ENCODE measurements around the gene DPH3.

The DPH3 gene

GRCh38 chr3:16294844-16295243 is 30.1 kb upstream of the DPH3 start:
- FAIRE-seq (no peak), DNase-seq (ENCODE audit: insufficient read length, low spot score) (no peak)

GRCh38 chr3:16290827-16291196 is 26.1 kb upstream of the DPH3 start:
- DNase-seq (ENCODE audit: insufficient read length, low spot score) (no peak), FAIRE-seq (peak; percentile 11)

GRCh38 chr3:16290007-16290826 is 25.5 kb upstream of the DPH3 start:
- DNase-seq (ENCODE audit: insufficient read length, low spot score) (no peak), FAIRE-seq (peak; percentile 82)

DNA sequence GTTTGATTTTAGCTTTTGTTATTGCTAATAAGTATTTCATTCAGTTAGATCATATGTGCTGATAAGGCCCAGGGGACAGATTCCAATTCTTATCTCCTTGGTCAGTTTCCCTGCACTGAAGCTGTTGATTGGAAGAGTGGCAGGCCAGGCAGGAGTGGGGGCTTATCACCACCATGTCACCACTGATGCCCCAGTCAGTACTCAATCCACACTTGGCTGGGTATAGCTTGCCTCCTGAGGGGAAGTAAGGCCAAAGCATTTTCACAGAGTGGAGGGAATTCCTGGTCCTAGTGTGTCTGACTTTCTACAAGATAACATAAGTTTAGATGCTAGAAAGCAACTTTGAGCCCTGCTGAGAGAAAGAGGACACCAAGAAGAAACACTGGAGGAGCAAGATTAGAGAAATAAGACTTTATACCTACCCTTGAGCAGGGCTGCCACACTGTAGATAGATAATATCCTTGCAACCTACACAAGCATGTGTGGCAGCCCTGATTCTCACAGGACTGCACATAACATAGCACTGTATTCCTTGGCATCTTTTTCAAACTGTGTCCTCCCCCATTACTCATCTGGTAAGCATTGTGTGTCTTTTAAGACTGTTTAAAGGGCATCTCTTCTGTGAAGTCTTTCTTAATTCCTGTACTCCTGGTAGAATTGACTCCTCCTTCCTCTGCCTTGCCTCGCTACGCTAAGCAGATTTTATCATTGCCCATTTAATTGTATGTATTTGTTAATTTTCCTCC is 24.6 kb upstream of the DPH3 start:
- no peak for FAIRE-seq
- DNase-seq (ENCODE audit: insufficient read length, low spot score), result no peak

DNA sequence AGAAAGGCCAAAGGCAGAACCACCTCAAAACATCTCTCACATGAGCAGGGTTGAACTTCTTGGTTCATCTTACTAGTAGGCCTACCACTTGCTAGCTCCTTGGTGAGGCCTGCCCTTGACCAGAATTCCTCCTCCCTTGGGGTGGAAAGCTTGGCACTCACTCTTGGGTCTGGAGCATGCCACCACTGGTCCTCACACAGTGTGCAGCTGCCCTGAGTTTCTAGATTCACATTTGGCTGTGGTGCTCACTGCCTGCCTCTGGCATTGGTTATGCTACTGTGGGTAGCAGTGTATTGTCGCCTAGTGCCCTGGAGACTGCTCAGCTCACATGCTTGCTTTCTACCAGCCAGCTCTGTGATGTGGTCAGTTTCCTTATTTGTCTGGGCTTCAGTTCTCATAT is 23.9 kb upstream of the DPH3 start:
- FAIRE-seq, result no peak
- no peak for DNase-seq (ENCODE audit: insufficient read length, low spot score)

GRCh38 chr3:16286751-16287543 is 22.2 kb upstream of the DPH3 start:
- DNase-seq (ENCODE audit: insufficient read length, low spot score) (no peak), FAIRE-seq (no peak)

GRCh38 chr3:16286161-16286560 is 21.4 kb upstream of the DPH3 start:
- no peak for DNase-seq (ENCODE audit: insufficient read length, low spot score)
- FAIRE-seq, result peak; percentile 64

DNA sequence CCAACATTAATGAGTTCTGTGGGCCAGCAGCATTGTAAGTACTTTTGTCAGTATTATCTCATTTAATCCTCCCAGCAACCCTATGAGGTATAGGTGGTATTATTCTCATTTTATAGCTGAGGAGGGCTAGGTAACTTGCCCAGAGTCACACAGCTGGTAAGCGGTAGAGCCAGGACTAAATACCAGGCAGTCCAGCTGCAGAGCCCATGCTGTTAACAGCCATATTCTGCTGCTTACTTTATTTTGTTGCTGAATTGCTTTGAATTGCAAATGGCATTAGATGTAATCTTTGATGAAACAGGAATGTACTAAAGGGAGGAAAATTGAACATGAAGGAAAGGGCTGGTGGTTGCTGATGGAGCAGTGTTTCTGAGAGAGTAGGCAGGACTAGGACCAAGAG is 19.9 kb upstream of the DPH3 start:
- FAIRE-seq (no peak), DNase-seq (ENCODE audit: insufficient read length, low spot score) (no peak)

DNA sequence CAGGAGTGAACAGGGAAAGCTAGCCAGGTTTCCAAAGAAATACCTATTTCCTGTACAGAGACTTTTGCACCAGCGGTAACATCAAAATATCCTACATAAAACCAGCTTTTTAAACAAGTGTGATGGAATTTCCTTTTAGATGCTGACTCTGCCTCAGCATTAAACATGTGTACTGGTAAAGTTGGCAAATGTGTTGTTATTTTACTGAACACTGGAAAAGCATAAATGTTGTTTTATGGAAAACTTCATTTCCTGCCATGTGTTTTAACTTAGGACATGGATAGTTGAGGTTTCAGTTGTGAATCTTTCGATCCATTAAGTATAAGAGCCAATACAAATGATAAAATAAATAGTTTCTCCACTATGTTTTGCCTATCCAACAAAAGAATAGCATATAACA is 15.9 kb upstream of the DPH3 start:
- DNase-seq (ENCODE audit: insufficient read length, low spot score) (no peak), FAIRE-seq (no peak)

- no peak for FAIRE-seq
Observed at GRCh38 chr3:16279010-16279801, 14.5 kb upstream of the DPH3 start.

GRCh38 chr3:16277471-16277870 is 12.7 kb upstream of the DPH3 start:
- FAIRE-seq, result no peak
- no peak for DNase-seq (ENCODE audit: insufficient read length, low spot score)

More at GRCh38 chr3:16279010-16279801, 14.5 kb upstream of the DPH3 start:
- no peak for DNase-seq (ENCODE audit: insufficient read length, low spot score)

DNA sequence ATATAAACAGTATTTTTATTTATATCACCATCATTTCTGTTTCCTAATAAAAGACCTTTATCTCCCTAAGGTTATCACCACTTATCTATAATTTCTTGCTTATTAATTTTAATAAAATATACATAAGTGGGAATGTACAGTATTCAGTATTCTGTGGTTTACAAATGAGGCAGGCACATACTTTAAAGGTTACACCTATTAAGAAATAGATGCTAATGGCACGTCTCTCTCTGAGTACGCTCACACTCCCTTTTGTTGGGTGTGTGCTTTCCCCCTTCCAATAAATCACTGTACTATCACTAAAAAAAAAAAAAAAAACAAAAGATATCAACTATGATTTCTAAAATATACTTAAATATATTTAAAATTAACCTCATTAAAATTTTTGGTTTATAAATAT is 9.1 kb upstream of the DPH3 start:
- no peak for DNase-seq (ENCODE audit: insufficient read length, low spot score)
- FAIRE-seq, result no peak

DNA sequence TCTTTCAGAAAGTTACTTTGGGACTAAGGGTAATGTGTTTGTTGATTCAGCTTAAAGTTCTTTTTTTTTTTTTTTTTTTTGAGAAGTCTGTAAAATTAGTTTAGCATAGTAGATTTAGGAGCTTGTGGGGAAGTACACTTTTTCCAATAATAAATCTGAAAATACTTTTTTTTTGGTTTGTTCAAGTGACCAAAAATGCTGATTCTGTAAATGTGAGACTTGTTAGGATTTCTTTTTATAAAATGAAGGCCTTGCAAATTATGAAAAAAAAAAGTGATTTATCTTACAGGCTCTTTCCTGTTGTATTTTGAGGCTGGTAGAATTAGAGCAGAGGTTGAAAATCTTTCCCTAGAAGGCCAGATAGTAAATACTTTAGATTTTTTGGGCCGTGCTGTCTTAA is 7.8 kb upstream of the DPH3 start:
- no peak for FAIRE-seq

DNA sequence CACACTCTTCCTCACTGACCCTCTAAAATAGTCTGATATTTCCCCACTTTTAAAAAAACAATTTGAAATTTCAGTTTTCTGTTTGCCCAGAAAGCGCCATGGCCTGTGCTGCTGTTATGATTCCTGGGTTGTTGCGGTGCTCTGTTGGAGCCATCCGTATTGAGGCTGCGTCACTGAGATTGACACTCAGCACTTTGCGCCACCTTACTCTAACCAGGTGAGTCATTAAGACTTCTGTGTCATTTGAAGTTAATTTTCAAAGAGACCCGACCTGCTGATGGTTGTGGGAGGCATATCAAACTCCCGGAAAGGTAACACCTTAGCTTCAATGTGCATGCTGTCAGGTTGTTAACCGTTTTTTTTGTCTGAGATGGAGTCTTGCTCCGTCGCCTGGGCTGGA is 6.1 kb upstream of the DPH3 start:
- DNase-seq (ENCODE audit: insufficient read length, low spot score) (no peak), FAIRE-seq (no peak)

More for the DNA sequence above, 7.8 kb upstream of the DPH3 start:
- DNase-seq (ENCODE audit: insufficient read length, low spot score), result no peak

- FAIRE-seq (no peak), DNase-seq (ENCODE audit: insufficient read length, low spot score) (no peak)
Observed at GRCh38 chr3:16266714-16267113, 2.0 kb upstream of the DPH3 start.

DNA sequence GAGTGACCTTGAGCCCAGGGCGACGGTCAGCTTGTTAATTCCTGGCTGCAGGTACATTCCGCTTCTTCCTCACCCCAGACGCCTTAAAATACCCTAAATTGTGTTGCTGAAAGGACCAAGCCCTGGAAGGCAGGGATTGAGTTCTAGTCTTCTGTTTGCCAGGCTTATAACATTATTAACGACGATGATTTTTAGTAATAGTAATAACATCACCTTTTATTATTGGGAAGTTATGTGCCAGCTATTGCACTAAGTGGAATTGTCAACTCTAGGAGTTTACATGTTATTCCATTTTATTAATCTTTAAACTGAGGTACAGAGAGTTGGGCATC is 678 bp upstream of the DPH3 start:
- FAIRE-seq (no peak), DNase-seq (ENCODE audit: insufficient read length, low spot score) (no peak)

DNA sequence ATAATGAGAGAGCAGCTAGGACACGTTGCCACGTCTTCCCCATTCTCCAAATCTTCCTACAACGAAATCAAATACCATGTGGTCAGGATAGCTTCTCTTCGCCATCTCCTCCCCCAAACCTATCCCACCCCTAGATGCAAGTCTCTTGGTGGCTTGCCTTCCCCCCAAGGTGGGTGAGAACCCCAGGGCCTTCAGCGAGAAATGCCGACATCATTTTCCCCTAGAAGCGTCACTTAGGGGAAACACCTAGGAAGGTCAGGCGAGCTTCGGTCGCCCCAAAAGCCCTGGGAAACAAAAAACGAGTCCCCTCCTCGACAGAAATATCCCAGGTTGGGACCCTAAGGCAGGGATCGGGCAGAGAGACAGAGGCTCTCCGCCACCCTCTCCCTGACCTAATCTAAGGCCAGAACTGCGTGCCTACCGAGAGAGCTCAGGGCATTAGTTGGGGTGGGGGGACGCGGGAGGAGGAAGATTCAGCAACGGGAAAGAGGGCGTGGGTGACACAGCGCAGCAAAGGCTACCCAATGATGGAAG is 502 bp downstream of the DPH3 start:
- DNase-seq (ENCODE audit: insufficient read length, low spot score), result no peak
- FAIRE-seq, result no peak

GRCh38 chr3:16262174-16262573 is 2.6 kb downstream of the DPH3 start:
- no peak for DNase-seq (ENCODE audit: insufficient read length, low spot score)
- no peak for FAIRE-seq

- FAIRE-seq, result no peak
- DNase-seq (ENCODE audit: insufficient read length, low spot score), result no peak
Observed at GRCh38 chr3:16260046-16260445, 4.7 kb downstream of the DPH3 start.

GRCh38 chr3:16258866-16259265 is 5.9 kb downstream of the DPH3 start:
- FAIRE-seq (no peak), DNase-seq (ENCODE audit: insufficient read length, low spot score) (no peak)

GRCh38 chr3:16258177-16258576 is 6.6 kb downstream of the DPH3 start:
- no peak for DNase-seq (ENCODE audit: insufficient read length, low spot score)
- no peak for FAIRE-seq

Measured in GM19239 (cell line).